GM12878 (cell line): Measurements from ENCODE around the gene LRBA. TPM values are rescaled to one million over a fixed set of nuclear protein-coding genes. Genes with fewer than 3 reads are reported as not detected.

ENCODE experiments used
- ATAC-seq: fragments of 200-7000 bp; cut with Tn5 transposase; 3 replicates; pipeline ENCODE4 v1.9.1; 2020; ENCODE audit warnings: mild to moderate bottlenecking, moderate library complexity
- BruUV-seq: library from RNA; stranded (reverse); fragments of 400-500 nt; replicated peaks from 2 replicates; lab custom pipeline; 2021; lab: Mats Ljungman, UMichigan
- CTCF ChIA-PET: fragments of 300-600 bp; sonication (Branson Sonifier 250); formaldehyde crosslinking; extraction: SDS; loops from one replicate; lab custom pipeline; 2021; ENCODE audit warnings: inconsistent platforms; lab: Yijun Ruan, JAX
- POLR2A ChIA-PET: fragments of 350-600 bp; formaldehyde crosslinking; extraction: SDS; loops from one replicate; lab custom pipeline; 2021; ENCODE audit warnings: inconsistent platforms; lab: Charles Lee
- RAD21 ChIA-PET: fragments of 300-600 bp; sonication (Branson Sonifier 250); formaldehyde crosslinking; loops from one replicate; lab custom pipeline; 2023; ENCODE audit warnings: antibody characterized with exemption; ENCODE audit not compliant: unreplicated experiment; lab: Charles Lee
- SMC1A ChIA-PET: fragments of 300-600 bp; sonication (Branson Sonifier 250); formaldehyde crosslinking; loops from one replicate; lab custom pipeline; 2023; ENCODE audit not compliant: unreplicated experiment, uncharacterized antibody; lab: Charles Lee
- DNase-seq: peaks from one replicate; pipeline ENCODE4 v3.0.0-alpha.2; 2011; ENCODE audit warnings: low read depth, low spot score
- FAIRE-seq: peaks from 3 replicates; lab custom pipeline; 2011; peaks lifted over from hg19 to GRCh38; lab: Jason Lieb, UNC
- H2AFZ ChIP-seq: 2 replicates; pipeline ENCODE4 v1.6.0; 2011; ENCODE audit warnings: low read depth, low read length, control low read depth; ENCODE audit not compliant: control insufficient read depth
- H3K27ac ChIP-seq: 2 replicates; pipeline ENCODE4 v1.5.1; 2011; ENCODE audit warnings: control low read depth; ENCODE audit not compliant: control insufficient read depth, insufficient read depth
- H3K27me3 ChIP-seq, 2 experiments: replicated peaks in 1 of 2; 2 replicates each; pipeline versions ENCODE4 v1.6.0 to v1.6.1; 2011; ENCODE audit warnings: low read length in 1 of 2; ENCODE audit not compliant: control insufficient read depth in 2 of 2, insufficient read depth in 2 of 2
- H3K36me3 ChIP-seq, 2 experiments: 2 replicates each; pipeline ENCODE4 v1.5.1; 2011; ENCODE audit warnings: low read length in 1 of 2; ENCODE audit not compliant: control insufficient read depth in 2 of 2, insufficient read depth in 2 of 2
- H3K4me1 ChIP-seq: 2 replicates; pipeline ENCODE4 v1.6.1; 2011; ENCODE audit warnings: mild to moderate bottlenecking, low read length, moderate library complexity, mixed read lengths; ENCODE audit not compliant: control insufficient read depth, insufficient read depth
- H3K4me2 ChIP-seq: 2 replicates; pipeline ENCODE4 v1.6.0; 2011; ENCODE audit warnings: control low read depth; ENCODE audit not compliant: control insufficient read depth, insufficient read depth
- H3K4me3 ChIP-seq: fragments of 200-600 bp; sonication (generic); 2 replicates; pipeline ENCODE4 v1.5.1; 2016
- H3K79me2 ChIP-seq: 2 replicates; pipeline ENCODE4 v1.6.0; 2011; ENCODE audit warnings: low read length; ENCODE audit not compliant: control insufficient read depth, insufficient read depth
- H3K9ac ChIP-seq: 2 replicates; pipeline ENCODE4 v1.8.0; 2011; ENCODE audit warnings: low read length, control low read depth, mixed read lengths; ENCODE audit not compliant: control insufficient read depth, insufficient read depth
- H3K9me3 ChIP-seq: replicated peaks from 3 replicates; pipeline ENCODE4 v1.5.1; 2011; ENCODE audit warnings: mild to moderate bottlenecking, low read length; ENCODE audit not compliant: control insufficient read depth, insufficient read depth
- H4K20me1 ChIP-seq: 2 replicates; pipeline ENCODE4 v1.6.0; 2011; ENCODE audit not compliant: control insufficient read depth, insufficient read depth
- CBFB ChIP-seq: IDR thresholded peaks from 2 replicates; pipeline ENCODE4 v1.6.1; 2016; ENCODE audit warnings: antibody characterized with exemption, low read depth
- FOXK2 ChIP-seq: fragments of 450-650 bp; IDR thresholded peaks from 2 replicates; pipeline ENCODE4 v1.6.1; 2017; ENCODE audit warnings: mild to moderate bottlenecking, moderate library complexity
- MXI1 ChIP-seq: fragments of 150-350 bp; IDR thresholded peaks from 2 replicates; pipeline ENCODE4 v1.6.1; 2011; ENCODE audit warnings: low read depth, mild to moderate bottlenecking, inconsistent platforms, low read length, improper control_type of control experiment
- POLR2AphosphoS2 ChIP-seq: IDR thresholded peaks from 2 replicates; pipeline ENCODE4 v1.6.1; 2011; ENCODE audit warnings: low read depth, mild to moderate bottlenecking, low read length, improper control_type of control experiment, moderate library complexity
- TAF1 ChIP-seq: IDR thresholded peaks from 2 replicates; pipeline ENCODE4 v1.6.1; 2011; ENCODE audit warnings: mild to moderate bottlenecking, low read depth, low read length, borderline replicate concordance
- ZNF274 ChIP-seq: IDR thresholded peaks from one replicate; pipeline ENCODE4 v1.8.0; 2011; ENCODE audit not compliant: insufficient read length, insufficient read depth
- WGBS: methylation state at CpG from one replicate; pipeline ENCODE4 v1.1.6; 2016; ENCODE audit warnings: low lambda C conversion rate; ENCODE audit not compliant: insufficient replicate concordance, insufficient coverage; ENCODE audit errors: missing lambda C conversion rate; 5-methylcytosine and 5-hydroxymethylcytosine counted together
- in situ Hi-C: fragments of 300-500 bp; cut with MboI; formaldehyde crosslinking; loops from 9 replicates; pipeline ENCODE4 v1.14.3; 2018; ENCODE audit warnings: mixed read lengths
- intact Hi-C: fragments of 100-400 bp; cut with micrococcal nuclease; formaldehyde crosslinking; loops from one replicate; pipeline ENCODE4 v1.14.2; 2022; ENCODE audit not compliant: unreplicated experiment
- polyA plus RNA-seq, 11 experiments: library from polyadenylated mRNA; depleted of rRNA in 4 of 11; unstranded in 6 of 11; stranded (reverse) in 5 of 11; fragments of >200 nt; fragmentation: Nextera tagmentation in 4 of 11; fragmentation: Illumina TruSeq in 1 of 11; extraction: Ambion mirVana in 4 of 11; extraction: Trizol in 1 of 11; gene quantifications; 1 replicate in 1 of 11; 2 replicates in 10 of 11; pipeline versions ENCODE4 v1.2.1 to v1.2.3, GENCODE V29; 2011 to 2016; ENCODE audit warnings: inconsistent platforms in 2 of 11, missing spikeins in 2 of 11, low read depth in 1 of 11
- total RNA-seq, 4 experiments: library from RNA; depleted of rRNA in 3 of 4; stranded (reverse); fragments of >200 nt in 3 of 4; fragmentation: Illumina TruSeq in 1 of 4; extraction: Trizol in 1 of 4; gene quantifications; 2 replicates each; pipeline versions ENCODE4 v1.2.1 to v1.2.3, GENCODE V29; 2013 to 2021
- TF ChIP-seq, protein P1 (sequence below): fragments of 450-650 bp; IDR thresholded peaks from 2 replicates; pipeline ENCODE4 v1.6.1; 2017; ENCODE audit warnings: mild to moderate bottlenecking, moderate library complexity
- TF ChIP-seq, protein P2 (sequence below): fragments of 450-650 bp; IDR thresholded peaks from 2 replicates; pipeline ENCODE4 v1.6.1; 2016; ENCODE audit warnings: mild to moderate bottlenecking
- TF ChIP-seq, protein P3 (sequence below): fragments of 450-650 bp; IDR thresholded peaks from 2 replicates; pipeline ENCODE4 v1.6.1; 2018; ENCODE audit warnings: mild to moderate bottlenecking, low read depth, moderate library complexity; ENCODE audit not compliant: partially characterized antibody
- TF ChIP-seq, protein P4 (sequence below): fragments of 450-650 bp; IDR thresholded peaks from 2 replicates; pipeline ENCODE4 v1.6.1; 2017; ENCODE audit warnings: mild to moderate bottlenecking, low read depth, inconsistent platforms; ENCODE audit not compliant: poor library complexity, severe bottlenecking
- TF ChIP-seq, protein P5 (sequence below): fragments of 450-650 bp; conservative IDR thresholded peaks from 2 replicates; pipeline ENCODE4 v1.6.1; 2017; ENCODE audit warnings: mild to moderate bottlenecking, moderate library complexity

Gene LRBA
- total and polyA plus RNA-seq, 10 of the 15 experiments (the other 5 are each of a cell fraction or from before 2014, with no cell fraction given) = 20.3 to 93.4 (median 55.0) TPM

DNA sequence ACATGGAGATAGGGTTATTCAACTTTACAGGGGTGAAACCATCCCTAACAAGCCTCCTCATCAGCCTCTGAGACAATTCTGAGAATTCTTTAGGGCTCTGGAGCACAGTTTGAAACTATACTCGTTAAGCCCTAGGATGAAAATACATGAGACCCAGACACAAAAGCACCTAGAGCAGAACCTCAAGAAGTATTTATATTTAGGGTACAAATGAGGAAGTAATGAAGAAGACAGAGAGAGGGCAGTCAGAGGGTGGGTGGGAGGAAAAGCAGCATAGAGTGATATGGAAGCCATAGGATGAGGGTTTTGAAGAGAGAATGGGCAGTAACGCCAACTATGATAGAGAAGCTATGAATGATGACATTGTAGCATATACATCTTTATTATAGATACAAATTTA is 686.6 kb downstream of the LRBA start:
- Histone ChIP-seq H3K79me2 (no peaks in the 10 kb centered on the region), H3K27me3 (no peaks in the 10 kb centered on the region), H3K27ac (no peak overlapping the region), H2AFZ (no peak overlapping the region), H3K4me3 (no peak overlapping the region), H4K20me1 (no peaks in the 10 kb centered on the region), H3K4me2 (no peak overlapping the region), H3K36me3 (no peaks in the 10 kb centered on the region), H3K4me1 (no peaks in the 10 kb centered on the region), H3K9ac (no peak overlapping the region), H3K9me3 (no peaks in the 10 kb centered on the region)
- ChIA-PET POLR2A (interaction anchor here (1.9 kb wide), 1 partner anchor 25 kb away, joined by 4 read pairs; no protein-coding TSS in a partner anchor), RAD21 (no interaction called here), CTCF (interaction anchor here (0.5 kb wide), 1 partner anchor 16 kb away, joined by 3 read pairs; no protein-coding TSS in a partner anchor), SMC1A (no interaction called here)
- no TSS peak for BruUV-seq
- no peak for FAIRE-seq
- peak; percentile 34; the same call in 2 of the 3 replicates for ATAC-seq
- DNase-seq = no peak
- 50% methylated on average over 2 of the region's 2 CpGs for WGBS
- intact Hi-C loops = no loop called here
- in situ Hi-C loops = no loop called here
- TF ChIP-seq, protein P1, sequence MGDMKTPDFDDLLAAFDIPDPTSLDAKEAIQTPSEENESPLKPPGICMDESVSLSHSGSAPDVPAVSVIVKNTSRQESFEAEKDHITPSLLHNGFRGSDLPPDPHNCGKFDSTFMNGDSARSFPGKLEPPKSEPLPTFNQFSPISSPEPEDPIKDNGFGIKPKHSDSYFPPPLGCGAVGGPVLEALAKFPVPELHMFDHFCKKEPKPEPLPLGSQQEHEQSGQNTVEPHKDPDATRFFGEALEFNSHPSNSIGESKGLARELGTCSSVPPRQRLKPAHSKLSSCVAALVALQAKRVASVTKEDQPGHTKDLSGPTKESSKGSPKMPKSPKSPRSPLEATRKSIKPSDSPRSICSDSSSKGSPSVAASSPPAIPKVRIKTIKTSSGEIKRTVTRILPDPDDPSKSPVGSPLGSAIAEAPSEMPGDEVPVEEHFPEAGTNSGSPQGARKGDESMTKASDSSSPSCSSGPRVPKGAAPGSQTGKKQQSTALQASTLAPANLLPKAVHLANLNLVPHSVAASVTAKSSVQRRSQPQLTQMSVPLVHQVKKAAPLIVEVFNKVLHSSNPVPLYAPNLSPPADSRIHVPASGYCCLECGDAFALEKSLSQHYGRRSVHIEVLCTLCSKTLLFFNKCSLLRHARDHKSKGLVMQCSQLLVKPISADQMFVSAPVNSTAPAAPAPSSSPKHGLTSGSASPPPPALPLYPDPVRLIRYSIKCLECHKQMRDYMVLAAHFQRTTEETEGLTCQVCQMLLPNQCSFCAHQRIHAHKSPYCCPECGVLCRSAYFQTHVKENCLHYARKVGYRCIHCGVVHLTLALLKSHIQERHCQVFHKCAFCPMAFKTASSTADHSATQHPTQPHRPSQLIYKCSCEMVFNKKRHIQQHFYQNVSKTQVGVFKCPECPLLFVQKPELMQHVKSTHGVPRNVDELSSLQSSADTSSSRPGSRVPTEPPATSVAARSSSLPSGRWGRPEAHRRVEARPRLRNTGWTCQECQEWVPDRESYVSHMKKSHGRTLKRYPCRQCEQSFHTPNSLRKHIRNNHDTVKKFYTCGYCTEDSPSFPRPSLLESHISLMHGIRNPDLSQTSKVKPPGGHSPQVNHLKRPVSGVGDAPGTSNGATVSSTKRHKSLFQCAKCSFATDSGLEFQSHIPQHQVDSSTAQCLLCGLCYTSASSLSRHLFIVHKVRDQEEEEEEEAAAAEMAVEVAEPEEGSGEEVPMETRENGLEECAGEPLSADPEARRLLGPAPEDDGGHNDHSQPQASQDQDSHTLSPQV = no peak
- TF ChIP-seq MXI1 (no peak), POLR2AphosphoS2 (no peak), CBFB (no peak), FOXK2 (no peak), ZNF274 (no peak), TAF1 (no peak)
- TF ChIP-seq, protein P2, sequence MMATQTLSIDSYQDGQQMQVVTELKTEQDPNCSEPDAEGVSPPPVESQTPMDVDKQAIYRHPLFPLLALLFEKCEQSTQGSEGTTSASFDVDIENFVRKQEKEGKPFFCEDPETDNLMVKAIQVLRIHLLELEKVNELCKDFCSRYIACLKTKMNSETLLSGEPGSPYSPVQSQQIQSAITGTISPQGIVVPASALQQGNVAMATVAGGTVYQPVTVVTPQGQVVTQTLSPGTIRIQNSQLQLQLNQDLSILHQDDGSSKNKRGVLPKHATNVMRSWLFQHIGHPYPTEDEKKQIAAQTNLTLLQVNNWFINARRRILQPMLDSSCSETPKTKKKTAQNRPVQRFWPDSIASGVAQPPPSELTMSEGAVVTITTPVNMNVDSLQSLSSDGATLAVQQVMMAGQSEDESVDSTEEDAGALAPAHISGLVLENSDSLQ = no peak
- TF ChIP-seq, protein P3, sequence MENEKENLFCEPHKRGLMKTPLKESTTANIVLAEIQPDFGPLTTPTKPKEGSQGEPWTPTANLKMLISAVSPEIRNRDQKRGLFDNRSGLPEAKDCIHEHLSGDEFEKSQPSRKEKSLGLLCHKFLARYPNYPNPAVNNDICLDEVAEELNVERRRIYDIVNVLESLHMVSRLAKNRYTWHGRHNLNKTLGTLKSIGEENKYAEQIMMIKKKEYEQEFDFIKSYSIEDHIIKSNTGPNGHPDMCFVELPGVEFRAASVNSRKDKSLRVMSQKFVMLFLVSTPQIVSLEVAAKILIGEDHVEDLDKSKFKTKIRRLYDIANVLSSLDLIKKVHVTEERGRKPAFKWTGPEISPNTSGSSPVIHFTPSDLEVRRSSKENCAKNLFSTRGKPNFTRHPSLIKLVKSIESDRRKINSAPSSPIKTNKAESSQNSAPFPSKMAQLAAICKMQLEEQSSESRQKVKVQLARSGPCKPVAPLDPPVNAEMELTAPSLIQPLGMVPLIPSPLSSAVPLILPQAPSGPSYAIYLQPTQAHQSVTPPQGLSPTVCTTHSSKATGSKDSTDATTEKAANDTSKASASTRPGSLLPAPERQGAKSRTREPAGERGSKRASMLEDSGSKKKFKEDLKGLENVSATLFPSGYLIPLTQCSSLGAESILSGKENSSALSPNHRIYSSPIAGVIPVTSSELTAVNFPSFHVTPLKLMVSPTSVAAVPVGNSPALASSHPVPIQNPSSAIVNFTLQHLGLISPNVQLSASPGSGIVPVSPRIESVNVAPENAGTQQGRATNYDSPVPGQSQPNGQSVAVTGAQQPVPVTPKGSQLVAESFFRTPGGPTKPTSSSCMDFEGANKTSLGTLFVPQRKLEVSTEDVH = no peak
- TF ChIP-seq, protein P4, sequence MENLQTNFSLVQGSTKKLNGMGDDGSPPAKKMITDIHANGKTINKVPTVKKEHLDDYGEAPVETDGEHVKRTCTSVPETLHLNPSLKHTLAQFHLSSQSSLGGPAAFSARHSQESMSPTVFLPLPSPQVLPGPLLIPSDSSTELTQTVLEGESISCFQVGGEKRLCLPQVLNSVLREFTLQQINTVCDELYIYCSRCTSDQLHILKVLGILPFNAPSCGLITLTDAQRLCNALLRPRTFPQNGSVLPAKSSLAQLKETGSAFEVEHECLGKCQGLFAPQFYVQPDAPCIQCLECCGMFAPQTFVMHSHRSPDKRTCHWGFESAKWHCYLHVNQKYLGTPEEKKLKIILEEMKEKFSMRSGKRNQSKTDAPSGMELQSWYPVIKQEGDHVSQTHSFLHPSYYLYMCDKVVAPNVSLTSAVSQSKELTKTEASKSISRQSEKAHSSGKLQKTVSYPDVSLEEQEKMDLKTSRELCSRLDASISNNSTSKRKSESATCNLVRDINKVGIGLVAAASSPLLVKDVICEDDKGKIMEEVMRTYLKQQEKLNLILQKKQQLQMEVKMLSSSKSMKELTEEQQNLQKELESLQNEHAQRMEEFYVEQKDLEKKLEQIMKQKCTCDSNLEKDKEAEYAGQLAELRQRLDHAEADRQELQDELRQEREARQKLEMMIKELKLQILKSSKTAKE = no peak
- TF ChIP-seq, protein P5, sequence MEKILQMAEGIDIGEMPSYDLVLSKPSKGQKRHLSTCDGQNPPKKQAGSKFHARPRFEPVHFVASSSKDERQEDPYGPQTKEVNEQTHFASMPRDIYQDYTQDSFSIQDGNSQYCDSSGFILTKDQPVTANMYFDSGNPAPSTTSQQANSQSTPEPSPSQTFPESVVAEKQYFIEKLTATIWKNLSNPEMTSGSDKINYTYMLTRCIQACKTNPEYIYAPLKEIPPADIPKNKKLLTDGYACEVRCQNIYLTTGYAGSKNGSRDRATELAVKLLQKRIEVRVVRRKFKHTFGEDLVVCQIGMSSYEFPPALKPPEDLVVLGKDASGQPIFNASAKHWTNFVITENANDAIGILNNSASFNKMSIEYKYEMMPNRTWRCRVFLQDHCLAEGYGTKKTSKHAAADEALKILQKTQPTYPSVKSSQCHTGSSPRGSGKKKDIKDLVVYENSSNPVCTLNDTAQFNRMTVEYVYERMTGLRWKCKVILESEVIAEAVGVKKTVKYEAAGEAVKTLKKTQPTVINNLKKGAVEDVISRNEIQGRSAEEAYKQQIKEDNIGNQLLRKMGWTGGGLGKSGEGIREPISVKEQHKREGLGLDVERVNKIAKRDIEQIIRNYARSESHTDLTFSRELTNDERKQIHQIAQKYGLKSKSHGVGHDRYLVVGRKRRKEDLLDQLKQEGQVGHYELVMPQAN = no peak
